NCI-H748 treated with DMSO at 0.1 percent for 48 hours (cell line): ENCODE results near the gene PICALM.
"Not testable (repeated sequence)": the region's sequence is repeated elsewhere in the genome, so short reads cannot be mapped to it uniquely, and the experiment has no call there.

Experiments
- DNase-seq: peaks from one replicate; lab custom pipeline; 2025; lab: John Stamatoyannopoulos, UW

Gene PICALM

GRCh38 chr11:85937835-85938234 is 131.0 kb downstream of the PICALM start:
- DNase-seq, result no peak

DNA sequence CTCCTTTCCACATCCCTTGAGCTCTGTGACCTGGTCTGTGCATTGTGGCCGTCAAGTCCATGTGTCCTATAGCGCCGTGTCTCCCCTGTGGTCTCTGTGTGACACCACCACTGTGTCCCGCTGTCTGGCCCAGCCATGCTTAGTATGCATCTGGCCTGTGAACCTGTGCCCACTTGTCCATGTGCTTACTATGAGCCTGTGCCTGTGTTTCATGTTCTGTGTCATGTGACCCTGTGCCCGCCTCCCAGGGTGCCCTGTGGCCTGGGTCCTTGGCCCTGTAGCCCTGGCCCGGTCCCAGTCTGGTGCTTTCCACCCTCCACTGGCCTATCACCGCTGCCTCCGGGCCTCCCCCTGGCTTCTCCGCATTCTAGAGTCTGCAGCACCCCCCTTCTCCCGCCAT is 133.1 kb downstream of the PICALM start:
- no peak for DNase-seq

GRCh38 chr11:85934596-85935169 is 134.2 kb downstream of the PICALM start:
- no peak for DNase-seq

DNA sequence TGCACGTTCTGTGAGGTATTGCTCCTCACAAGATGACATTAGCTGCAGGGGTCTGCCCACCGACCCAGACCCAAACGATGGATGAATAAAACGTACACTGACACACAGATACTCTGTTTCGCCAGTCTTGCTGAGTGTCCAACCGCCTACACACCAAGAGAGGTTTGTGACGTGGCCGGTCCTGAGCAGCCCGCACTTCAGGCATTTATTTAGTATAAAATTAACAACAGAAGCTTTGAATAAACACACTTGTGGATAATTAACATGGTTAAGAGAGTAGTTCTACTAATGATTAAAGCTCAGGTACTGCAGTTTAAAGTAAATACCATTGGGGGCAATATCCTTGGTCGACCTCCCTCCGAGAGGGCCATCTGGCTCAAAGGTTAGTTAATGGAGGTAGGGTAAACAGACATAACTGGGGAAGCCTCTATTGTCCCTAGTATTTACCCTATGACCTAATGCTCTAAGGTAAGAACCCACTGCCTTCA is 138.0 kb downstream of the PICALM start:
- peak; percentile 72 for DNase-seq

DNA sequence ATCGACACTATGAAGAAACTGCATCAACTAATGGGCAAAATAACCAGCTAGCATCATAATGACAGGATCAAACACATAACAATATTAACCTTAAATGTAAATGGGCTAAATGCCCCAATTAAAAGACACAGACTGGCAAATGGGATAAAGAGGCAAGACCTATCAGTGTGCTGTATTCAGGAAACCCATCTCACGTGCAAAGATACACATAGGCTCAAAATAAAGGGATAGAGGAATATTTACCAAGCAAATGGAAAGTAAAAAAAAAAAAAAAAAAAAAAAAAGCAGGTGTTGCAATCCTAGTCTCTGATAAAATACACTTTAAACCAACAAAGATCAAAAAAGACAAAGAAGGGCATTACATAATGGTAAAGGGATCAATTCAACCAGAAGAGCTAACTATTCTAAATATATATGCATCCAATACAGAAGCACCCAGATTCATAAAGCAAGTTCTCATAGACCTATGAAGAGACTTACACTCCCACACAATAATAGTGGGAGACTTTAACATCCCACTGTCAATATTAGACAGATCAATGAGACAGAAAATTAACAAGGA is 142.2 kb downstream of the PICALM start:
- not testable (repeated sequence) for DNase-seq

DNA sequence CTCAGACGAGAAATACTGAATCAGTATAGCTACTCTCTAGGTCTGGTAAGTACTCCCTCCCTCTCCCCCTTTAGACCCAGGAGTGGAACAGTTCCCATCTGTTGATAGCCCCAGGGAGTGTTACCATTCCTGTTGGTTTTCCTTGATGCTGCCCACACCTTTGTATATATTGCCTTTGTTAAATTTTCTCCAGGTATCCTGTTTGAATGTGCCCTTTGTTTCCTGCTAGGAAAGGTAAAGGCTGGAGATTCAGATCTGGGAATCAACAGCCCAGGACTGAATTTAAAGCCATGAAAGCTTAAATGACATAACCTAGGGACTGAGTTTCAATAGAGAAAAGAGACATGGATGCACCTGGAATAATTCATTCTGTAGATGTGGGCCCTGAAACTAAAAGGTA is 145.4 kb downstream of the PICALM start:
- DNase-seq, result no peak

GRCh38 chr11:85922367-85922766 is 146.5 kb downstream of the PICALM start:
- DNase-seq, result no peak

DNA sequence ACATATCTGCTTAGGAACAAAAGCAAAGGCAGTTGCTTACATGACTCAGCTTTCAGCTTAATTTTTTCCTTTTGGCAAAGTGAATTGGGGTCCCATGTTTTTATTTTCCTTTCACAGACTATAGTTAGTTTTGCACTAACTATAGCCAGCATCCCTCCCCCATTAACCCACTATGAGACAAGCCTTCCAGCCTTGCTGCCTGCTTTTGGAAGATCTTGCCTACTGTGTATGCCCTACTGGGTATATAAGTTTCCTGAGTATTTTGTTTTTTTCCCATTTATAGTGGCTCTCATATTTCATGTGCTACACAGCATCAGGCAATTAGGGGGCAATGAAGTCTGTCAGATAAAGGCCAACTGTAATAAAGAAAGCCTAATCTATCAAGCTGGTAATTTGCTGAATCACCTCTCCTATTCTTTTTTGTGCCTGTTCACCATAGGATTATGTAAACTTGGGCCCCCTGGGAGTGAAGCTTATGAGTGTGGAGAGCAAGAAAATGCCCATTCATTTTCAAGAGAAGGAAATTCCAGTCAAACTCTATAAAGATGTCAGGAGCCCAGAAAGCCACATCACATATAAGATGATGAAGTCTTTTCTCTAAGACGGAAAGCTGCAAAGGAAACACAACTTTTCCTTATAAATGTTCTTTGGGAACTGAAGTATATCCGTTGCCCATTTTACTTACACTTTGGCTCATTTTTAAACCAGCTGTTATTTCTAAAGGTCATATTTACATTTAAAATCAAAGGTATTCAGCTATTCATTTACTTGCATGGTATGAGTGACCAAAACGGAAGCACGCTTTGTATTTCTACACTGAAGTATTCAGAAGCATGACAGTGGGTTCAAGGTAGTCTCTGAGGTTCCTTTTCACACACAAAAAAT is 149.7 kb downstream of the PICALM start:
- peak; percentile 9 for DNase-seq

- no peak for DNase-seq
Measured at GRCh38 chr11:85914425-85914824, 154.5 kb downstream of the PICALM start.

GRCh38 chr11:85913513-85913912 is 155.4 kb downstream of the PICALM start:
- DNase-seq, result no peak

- DNase-seq, result no peak
Measured at GRCh38 chr11:85912414-85912813, 156.5 kb downstream of the PICALM start.
